Fibroblast of lung (primary cell): ENCODE data around the gene ANKS6.

Experiments
- EZH2 ChIP-seq: IDR thresholded peaks from 2 replicates; pipeline ENCODE4 v1.5.1; 2012; ENCODE audit warnings: low read length, control low read depth, mild to moderate bottlenecking; ENCODE audit errors: missing control alignments
- TF ChIP-seq, protein P1 (sequence below), 2 donors: IDR thresholded peaks in 1 of 2; conservative IDR thresholded peaks in 1 of 2; 1 replicate in 1 of 2; 2 replicates in 1 of 2; pipeline ENCODE4 v1.5.1; 2011 to 2012; ENCODE audit warnings: low read length in 2 of 2, control low read depth in 1 of 2, inconsistent platforms in 1 of 2, low read depth in 1 of 2, mild to moderate bottlenecking in 1 of 2

DNA sequence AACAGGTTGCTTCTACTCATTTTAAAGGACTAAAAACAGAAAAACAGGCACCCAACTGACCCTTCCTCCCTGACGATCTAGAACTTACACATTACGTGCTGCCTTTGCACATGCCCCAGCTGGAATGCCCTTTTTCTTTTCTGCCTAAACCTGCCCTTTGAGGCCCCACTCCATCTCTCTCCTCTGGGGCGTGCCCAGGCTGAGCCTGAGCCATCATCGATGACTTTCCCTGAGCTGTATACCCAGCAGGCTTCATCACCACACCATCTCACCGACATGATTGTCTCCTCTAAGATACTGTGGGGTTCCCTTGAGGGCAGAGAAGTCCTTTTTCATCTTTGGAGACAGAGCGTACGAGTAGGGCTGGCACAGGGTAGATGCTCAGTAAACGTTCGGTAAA is 63.6 kb downstream of the ANKS6 start:
- TF ChIP-seq, protein P1, sequence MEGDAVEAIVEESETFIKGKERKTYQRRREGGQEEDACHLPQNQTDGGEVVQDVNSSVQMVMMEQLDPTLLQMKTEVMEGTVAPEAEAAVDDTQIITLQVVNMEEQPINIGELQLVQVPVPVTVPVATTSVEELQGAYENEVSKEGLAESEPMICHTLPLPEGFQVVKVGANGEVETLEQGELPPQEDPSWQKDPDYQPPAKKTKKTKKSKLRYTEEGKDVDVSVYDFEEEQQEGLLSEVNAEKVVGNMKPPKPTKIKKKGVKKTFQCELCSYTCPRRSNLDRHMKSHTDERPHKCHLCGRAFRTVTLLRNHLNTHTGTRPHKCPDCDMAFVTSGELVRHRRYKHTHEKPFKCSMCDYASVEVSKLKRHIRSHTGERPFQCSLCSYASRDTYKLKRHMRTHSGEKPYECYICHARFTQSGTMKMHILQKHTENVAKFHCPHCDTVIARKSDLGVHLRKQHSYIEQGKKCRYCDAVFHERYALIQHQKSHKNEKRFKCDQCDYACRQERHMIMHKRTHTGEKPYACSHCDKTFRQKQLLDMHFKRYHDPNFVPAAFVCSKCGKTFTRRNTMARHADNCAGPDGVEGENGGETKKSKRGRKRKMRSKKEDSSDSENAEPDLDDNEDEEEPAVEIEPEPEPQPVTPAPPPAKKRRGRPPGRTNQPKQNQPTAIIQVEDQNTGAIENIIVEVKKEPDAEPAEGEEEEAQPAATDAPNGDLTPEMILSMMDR (conservative IDR thresholded peaks at IDR 0.05 in 1 of 2, IDR thresholded peaks at IDR 0.05 in 1 of 2; ENCODE audit: low read depth in 1 of 2, low read length in 2 of 2), result no peak
- no peak for TF ChIP-seq EZH2
